Loucy (cell line): Measurements from ENCODE around the gene TMEM179.

Experiments used
- CTCF ChIP-seq: fragments of 200-600 bp; sonication (generic); conservative IDR thresholded peaks from 2 replicates; pipeline ENCODE4 v1.5.1; 2014; ENCODE audit warnings: mild to moderate bottlenecking, antibody characterized with exemption, low read length
- EZH2phosphoT487 ChIP-seq: fragments of 200-600 bp; IDR thresholded peaks from 2 replicates; pipeline ENCODE4 v1.6.1; 2018; ENCODE audit warnings: antibody characterized with exemption, mild to moderate bottlenecking, moderate library complexity, borderline replicate concordance

GRCh38 chr14:104576232-104576969 is 28.2 kb downstream of the TMEM179 start:
- TF ChIP-seq CTCF = no peak
- no peak for TF ChIP-seq EZH2phosphoT487
